ENCODE measurements around the gene PLXDC1.

PLXDC1 gene

DNA sequence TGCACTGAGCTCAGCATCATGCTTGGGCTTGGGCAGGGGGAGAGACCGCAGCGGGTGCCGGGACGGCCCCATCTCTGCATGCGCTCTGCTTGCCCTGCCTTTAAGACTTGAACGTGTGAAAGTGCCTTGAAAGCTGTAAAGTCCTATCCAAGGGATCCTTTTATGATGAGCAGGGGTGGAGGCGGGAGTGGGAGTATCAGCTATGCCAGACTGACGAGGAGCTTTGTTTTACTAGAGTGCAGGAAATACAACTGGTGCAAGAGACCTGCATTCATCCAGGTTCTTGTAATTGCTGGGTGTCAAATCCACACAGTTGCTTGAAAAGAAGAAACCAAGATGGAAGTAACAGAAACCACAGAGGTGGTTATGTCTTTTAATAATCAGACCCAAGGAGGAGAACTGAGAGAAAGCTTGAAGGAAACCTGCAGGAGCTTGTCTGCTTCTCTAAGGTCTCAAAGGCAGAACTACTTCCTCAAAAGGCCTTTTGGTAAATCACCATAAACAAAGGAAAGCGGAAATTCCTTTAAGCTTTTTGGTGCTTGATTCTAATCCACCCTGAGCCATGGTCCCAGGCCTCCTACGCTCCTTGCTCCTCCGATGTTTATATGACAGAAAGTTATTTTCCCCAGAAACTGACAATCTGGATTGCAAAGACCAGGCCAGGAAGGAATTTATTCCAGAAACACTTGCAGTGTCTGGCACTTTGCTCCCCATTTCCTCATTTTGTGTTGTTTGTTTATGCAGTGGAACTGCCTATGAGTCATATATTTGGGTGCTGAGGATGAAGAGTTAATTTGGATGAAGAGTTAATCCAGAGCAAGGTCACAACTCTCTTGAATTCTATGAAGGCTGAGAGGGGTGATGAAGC is 132.9 kb downstream of the PLXDC1 start:
- DNase-seq (ENCODE audit: low read depth in 2 of 2, low spot score in 1 of 2), result no peak

DNA sequence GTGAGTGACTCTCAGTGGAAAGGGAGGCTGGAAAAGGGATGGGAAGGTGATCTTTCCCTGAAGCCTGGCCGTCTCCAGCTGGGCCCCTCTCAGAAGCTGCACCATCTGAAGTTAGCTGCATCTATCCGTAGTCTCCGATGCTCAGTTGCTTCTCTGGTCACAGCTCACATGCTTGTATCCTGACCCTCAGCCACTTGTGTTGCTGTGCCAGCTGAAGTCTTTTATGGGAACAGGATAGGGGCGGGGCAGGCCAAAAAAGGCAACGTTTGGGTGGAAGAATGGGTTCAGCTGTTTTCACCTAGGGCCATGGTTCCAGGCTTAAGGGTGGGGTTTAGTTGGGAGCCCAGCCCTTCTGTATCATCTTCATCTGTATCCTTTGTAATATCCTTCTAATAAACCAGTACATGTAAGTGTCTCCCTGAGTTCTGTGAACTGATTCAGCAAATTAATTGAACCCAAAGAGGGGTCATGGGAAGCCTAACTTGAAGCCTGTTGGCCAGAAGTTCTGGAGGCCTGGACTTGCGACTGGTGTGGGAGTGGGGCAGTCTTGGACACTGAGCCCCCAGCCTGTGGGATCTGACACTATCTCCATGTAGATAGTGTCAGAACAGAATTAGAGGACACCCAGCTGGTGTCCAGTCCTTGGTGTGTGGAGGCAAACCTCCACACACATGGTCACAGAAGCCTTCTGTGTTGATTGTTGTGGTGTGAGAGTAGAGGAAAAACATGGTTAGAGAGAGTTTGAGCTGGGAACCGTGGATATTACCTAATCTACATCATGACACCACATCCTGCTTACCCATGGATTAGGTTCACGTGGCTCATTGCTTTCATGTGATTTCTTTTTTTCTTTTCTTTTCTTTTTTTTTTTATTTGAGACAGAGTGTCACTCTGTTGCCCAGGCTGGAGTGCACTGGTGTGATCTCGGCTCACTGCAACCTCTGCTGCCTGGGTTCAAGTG is 135.0 kb downstream of the PLXDC1 start:
- DNase-seq (ENCODE audit: low read depth in 2 of 2, low spot score in 1 of 2), result no peak

DNA sequence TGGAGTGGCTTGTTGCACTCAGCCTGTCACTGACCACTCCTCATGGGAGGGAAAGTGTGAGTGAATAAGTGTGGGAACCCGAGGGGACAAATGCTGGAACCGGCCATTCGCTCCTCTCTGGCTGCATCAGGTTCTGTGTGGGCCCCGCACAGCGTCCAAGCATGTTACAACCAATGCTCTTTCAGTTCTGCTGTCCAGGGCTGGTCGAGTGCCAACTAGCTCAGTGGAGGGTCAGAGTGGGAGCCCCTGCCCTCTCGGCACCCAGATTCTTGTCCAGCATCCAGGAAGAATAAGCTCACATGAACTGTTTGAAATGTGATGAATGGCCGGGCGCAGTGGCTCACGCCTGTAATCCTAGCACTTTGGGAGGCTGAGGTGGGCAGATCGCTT is 135.9 kb downstream of the PLXDC1 start:
- DNase-seq (ENCODE audit: low read depth in 2 of 2, low spot score in 1 of 2), result no peak

DNA sequence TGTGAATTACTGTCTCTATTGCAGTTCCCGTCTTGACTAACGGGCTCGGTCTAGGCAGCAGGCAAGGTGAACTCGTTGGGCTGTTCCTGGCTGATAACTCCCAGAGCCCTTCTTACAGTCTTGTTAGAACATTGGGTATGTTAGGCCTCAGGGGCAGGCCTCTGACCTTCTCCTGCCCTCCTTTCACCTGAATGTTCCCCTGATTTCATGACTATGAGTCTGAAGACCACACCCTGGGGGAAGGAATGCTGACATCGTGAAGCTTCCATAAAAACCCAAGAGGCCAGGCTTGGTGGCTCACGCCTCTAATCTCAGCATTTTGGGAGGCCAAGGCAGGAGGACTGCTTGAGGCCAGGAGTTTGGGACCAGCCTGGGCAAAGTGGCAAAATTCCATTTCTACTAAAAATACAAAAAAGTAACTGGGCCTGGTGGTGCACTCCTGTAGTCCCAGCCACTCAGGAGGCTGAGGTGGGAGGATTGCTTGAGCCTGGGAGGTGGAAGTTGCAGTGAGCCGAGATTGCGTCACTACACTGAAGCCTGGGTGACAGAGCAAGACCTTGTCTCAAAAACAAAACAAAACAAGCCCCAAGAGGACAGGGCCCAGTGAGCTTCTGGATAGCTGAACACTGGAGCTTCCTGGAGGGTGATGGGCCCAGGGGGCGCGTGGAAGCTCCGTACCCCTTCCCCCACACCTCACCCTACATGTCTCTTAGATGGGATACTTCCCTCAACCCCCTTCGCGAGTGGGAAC is 136.5 kb downstream of the PLXDC1 start:
- no peak for DNase-seq (ENCODE audit: low read depth in 2 of 2, low spot score in 1 of 2)

DNA sequence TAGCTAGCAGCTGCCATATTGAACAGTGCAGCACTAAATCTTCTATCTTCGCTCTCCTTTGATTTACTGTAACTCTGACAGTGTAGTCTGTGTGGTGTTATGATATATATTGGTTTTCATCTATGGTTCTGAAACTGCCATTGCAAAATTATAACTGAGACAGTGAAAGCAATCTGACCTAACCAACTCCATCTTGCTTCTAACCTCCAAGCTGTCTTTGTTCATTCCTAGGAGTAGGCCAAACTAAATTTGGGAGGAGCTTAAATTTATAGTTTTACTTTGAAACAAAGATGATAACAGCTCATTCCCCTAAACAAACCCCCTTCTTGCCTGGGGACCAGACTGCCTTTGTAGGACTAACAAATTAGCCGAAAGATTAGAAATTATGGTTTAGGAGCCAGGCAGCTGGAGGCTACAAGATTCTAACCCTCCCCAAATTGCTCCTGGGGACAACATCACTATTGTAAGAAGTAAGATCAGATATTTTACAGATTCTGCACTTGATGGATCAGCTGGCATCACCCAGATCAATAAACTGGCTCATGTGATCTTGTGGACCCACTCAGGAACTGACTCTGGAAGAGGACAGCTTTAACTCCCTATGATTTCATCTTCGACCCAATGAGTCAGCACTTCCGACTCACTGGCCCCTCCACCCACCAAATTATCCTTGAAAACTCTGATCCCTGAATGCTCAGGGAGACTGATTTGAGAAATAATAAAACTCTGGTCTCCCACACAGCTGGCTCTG is 137.2 kb downstream of the PLXDC1 start:
- DNase-seq (ENCODE audit: low read depth in 2 of 2, low spot score in 1 of 2), result no peak
